SH-SY5Y (cell line): ENCODE measurements around the gene UBASH3A.

Experiments used
- GATA2 ChIP-seq: IDR thresholded peaks from 2 replicates; pipeline ENCODE4 v1.6.1; 2011; ENCODE audit warnings: mild to moderate bottlenecking, low read depth, low read length
- GATA3 ChIP-seq: IDR thresholded peaks from 2 replicates; pipeline ENCODE4 v1.6.1; 2011; ENCODE audit warnings: low read depth, mild to moderate bottlenecking, low read length, moderate library complexity

DNA sequence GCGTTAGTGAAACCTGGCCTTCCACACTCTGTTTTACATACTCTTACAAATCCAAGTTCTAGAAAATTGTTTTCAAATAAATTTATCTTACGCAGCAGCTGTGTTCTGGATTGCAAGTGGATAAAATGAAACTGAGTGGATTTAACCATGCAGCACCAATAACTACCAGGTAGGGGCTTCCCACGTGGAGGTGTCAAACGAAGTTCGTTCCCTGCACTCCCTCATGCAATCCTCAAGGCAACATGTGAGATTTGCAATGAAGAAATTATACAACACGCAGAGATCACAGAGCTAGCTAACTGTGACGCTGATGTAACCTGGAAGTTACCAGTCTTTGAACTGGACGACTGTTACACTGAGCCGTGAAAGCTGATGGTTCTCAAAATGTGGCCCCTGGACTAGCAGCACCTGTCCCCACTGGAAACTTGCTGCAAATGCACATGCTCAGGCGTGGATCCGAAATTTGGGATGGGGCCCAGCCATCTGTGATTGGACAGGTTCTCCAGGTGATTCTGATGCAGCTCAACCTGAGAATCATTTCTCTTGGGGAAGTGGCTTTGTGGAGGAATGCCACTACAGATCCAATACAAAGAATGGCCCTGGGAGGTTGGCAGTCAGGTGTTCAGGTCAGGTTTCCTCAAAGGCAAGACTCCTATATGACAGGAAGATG lies 56.0 kb downstream of the UBASH3A start:
- TF ChIP-seq GATA3 = no peak
- no peak for TF ChIP-seq GATA2
